ENCODE results near the gene RMDN2.
A peak's percentile ranks its signal among the peaks of the same experiment; 100 is the strongest.
"Not testable (repeated sequence)": the region's sequence is repeated elsewhere in the genome, so short reads cannot be mapped to it uniquely, and the experiment has no call there.

Gene RMDN2

GRCh38 chr2:37937568-37937967 lies 12.5 kb downstream of the RMDN2 start:
- DNase-seq = not testable (repeated sequence)

DNA sequence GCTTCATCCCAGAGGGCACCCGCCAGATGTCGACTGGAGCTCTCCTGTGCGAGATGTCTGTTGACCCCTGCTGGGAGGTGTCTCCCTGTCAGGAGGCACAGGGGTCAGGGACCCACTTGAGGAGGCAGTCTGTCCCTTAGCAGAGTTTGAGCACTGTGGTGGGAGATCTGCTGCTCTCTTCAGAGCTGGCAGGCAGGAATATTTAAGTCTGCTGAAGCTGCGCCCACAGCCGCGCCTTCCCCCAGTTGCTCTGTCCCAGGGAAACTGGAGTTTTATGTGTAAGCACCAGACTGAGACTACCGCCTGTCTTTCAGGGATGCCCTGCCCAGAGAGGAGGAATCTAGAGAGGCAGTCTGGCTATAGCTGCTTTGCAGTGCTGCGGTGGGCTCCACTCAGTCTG lies 16.2 kb downstream of the RMDN2 start:
- DNase-seq = not testable (repeated sequence)

DNA sequence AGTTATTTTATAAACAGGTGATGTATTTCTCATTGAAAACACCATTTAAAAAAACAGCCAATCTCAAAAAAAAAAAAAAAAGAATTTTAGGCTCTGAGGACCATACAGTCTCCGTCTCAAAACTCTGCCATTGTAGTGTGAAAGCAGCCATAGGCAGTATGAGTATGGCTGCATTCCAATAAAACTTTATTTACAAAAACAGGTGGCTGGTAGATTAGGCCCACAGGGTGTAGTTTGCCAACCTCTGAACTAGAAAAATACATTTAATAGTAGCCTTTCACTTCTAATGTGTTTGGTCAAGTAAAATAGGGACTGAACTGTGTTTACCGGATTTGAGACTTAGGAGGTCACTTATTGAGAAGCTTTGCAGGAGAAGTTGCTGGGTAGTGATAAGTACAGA lies 19.2 kb downstream of the RMDN2 start:
- no peak for DNase-seq

DNA sequence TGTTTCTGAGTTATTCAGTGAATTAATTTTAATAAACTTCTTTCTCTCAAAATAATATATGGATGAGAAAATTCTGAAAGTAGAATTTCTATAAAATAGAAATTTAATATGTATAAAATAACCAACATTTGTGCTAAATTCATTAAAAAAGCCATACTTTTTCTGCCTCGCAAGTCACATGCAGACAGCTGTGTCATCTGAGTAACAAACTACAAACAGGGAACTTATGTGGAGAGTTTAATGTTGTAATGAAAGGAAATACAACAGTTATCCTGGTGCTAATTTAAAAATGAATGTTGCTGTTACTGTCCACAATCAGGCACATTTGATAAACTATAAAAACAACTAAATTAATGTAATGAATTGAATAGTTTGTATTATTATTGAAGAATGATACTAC lies 22.2 kb downstream of the RMDN2 start:
- DNase-seq = no peak

DNA sequence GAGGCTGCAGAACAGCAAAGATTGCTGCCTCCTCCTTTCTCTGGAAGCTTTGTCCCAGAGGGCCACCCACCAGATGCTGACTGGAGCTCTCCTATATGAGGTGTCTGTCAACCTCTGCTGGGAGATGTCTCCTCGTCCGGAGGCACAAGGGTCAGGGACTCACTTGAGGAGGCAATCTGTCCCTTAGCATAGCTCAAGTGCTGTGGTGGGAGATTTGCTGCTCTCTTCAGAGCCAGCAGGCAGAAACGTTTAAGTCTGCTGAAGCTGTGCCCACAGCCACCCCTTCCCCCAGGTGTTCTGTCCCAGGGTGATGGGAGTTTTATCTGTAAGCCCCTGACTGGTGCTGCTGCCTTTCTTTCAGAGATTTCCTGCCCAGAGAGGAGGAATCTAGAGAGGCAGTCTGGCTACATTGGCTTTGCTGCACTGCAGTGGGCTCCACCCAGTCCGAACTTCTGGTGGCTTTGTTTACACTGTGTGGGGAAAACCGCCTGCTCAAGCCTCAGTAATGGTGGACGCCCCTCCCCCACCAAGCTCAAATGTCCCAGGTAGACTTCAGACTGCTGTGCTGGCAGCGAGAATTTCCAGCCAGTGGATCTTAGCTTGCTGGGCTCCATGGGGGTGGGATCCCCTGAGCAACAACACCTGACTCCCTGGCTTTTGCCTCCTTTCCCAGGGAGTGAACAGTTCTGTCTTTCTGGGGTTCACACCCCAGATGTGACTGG lies 37.1 kb downstream of the RMDN2 start:
- DNase-seq = peak in 2 of 3 experiments; percentile 20 to 51

GRCh38 chr2:37962740-37963121 lies 37.6 kb downstream of the RMDN2 start:
- not testable (repeated sequence) for DNase-seq

DNA sequence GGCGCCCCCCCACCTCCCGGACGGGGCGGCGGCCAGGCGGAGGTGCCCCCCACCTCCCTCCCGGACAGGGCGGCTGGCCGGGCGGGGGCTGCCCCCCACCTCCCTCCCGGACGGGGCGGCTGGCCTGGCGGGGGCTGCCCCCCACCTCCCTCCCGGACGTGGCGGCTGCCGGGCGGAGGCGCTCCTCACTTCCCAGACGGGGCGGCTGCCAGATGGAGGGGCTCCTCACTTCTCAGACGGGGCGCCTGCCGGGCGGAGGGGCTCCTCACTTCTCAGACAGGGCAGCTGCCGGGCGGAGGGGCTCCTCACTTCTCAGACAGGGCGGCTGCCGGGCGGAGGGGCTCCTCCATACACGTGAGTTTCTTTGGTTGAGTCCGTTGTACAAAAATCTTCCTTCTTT lies 38.8 kb downstream of the RMDN2 start:
- not testable (repeated sequence) for DNase-seq

GRCh38 chr2:37966326-37966725 lies 41.2 kb downstream of the RMDN2 start:
- no peak for DNase-seq

DNA sequence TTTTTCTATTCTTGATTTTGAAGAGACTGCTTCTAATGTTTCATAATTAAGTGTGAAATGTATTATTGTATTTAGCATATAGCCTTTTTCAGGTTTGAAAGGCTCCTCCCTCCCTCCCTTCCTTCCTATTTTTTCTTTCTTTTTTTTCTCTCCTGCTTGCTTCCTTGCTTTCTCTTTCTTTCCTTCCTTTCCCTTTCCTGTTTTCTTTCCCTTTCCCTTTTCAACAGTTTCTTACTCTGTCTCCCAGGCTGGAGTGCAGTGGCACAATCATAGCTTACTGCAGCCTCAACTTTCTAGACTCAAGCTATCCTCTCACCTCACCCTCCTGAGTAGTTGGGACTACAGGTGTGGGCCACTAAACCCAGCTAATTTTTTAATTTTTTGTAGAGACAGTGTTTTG lies 44.6 kb downstream of the RMDN2 start:
- no peak for DNase-seq

- DNase-seq = no peak
Observed at GRCh38 chr2:37971971-37972370, 46.9 kb downstream of the RMDN2 start.

DNA sequence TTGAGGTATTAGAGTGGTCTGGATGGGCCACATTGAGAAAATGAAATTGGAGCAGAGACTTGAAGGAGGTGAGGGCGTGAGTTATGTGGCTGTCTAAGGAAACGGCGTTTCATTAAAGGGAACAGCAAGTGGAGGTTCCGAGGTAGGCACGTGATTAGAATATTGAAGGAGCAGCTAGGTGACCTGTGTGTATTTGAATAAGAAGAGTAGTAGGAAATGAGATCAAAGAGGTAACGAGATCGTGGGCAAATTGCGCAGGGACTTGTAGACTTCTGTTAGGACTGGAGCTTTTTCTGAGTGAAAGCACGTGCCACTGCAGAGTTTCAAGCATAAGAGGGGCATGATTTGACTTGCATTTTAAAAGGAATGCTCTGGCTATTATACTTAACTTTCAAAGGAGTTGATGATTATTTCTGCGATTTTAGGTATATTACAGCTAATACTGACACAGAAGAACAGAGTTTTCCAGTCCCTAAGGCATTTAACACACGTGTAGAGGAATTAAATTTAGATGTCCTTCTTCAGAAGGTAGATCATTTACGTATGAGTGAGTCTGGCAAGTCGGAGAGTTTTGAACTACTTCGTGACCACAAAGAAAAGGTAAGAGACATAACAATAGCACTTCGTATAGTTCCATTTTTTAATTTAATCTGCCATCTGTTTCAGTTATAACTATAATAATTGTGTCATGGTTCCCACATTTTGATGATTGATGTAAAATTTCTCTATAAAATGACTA lies 48.7 kb downstream of the RMDN2 start:
- DNase-seq = no peak

DNA sequence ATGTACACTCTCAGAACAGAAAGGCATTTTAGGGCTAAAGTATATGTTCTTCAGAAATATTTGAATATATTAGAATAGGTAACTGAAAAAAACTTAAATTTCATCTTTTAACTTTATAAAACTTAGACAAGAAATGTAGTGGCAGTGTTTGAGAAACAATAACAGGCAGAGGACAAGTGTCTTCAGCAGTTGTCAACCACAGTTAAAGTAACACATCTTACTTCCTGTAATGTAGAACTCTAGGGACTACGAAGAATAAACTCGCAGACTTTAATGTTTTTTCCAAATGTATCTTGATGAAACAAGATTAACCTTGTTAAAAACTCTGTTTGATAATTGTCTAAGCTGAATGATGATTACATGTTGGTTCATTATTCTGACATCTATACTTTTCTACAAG lies 50.7 kb downstream of the RMDN2 start:
- DNase-seq = peak in 1 of 3 experiments; percentile 17

DNA sequence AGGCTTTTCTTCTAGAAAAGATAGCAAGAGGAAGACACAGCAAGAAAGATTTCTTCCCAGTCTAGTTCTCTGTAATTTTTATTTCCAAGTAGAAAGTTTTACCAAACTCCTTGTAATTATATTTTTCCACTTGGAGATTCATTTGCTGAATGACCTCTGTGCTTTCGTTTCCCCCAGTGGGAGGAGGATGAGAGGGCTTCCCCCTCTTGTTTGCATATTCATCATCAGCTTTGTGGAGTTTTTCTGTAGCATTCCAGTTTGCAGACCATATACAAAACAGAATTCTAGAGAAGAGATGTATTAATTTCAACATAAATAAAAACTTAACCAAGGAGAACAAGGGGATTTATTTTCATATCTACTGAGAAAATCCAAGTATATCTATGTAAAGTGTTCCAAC lies 51.3 kb downstream of the RMDN2 start:
- DNase-seq = peak in 1 of 3 experiments; percentile 29

GRCh38 chr2:37982147-37982582 lies 57.1 kb downstream of the RMDN2 start:
- peak; percentile 58 to 87 (median 86) for DNase-seq

GRCh38 chr2:37982847-37983246 lies 57.8 kb downstream of the RMDN2 start:
- DNase-seq = no peak

DNA sequence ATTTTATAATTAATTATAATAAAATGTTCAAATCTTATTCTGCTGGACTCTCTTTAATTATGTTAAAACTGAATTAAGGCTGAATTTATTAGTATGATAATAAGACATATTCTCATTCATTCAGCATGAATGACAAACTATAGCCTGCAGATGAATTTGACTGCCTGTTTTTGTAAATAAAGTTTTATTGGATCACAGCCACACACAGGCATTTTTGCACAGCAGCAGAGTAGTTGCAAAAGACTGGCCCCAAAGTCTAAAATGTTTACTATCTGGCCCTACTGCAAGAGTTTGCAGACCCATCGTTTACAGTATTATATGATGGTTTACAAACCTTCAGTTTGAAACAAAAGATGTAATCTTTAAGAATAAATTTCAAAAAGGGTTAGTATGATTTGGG lies 58.6 kb downstream of the RMDN2 start:
- no peak for DNase-seq

GRCh38 chr2:37984176-37984575 lies 59.1 kb downstream of the RMDN2 start:
- no peak for DNase-seq

DNA sequence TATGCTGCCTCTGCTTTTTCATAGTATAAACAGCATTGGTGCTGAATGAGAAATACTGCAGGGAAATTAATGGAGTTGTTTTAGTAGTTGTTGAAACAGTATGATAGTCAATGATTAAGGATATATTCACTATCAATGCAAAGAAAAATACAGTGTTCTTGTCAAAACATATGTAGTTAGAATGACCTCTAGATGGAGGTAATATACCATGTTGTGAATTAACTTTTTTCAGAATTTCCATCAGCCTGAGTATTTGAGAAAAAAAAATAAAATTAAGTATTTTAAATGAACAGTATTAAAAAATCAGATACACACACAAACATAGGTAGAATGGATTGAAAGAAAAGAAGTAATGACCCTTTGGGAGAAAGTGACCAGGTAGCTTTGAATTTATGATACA lies 59.5 kb downstream of the RMDN2 start:
- no peak for DNase-seq

GRCh38 chr2:37985333-37985732 lies 60.2 kb downstream of the RMDN2 start:
- no peak for DNase-seq

DNA sequence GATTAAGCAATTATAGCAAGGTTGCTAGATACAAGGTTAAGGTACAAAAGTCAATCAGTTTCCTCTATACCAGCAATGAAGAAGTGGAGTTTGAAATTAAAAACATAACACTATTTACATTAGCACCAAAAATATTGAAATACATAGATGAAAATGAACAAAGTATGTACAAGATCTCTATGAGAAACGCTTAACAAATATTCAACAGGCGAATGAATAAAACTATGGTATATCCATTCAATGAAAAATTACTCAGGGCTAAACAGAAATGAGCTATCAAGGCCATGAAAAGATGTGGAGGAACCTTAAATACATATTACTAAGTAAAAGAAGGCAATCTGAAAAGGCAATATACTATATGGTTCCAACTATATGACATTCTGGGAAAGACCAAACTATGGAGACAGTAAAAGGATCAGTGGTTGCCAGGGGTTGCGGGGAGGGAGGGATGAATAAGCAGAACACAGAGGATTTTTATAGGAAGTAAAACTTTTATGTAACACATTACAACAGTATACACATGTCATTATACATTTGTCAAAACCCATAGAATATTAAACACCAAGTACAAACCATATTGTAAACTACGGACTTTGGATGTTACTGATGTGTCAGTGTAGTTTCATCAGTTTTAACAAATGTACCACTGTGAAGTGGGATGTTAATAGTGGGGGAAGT lies 62.1 kb downstream of the RMDN2 start:
- DNase-seq = no peak

GRCh38 chr2:37992601-37993000 lies 67.5 kb downstream of the RMDN2 start:
- DNase-seq = no peak

DNA sequence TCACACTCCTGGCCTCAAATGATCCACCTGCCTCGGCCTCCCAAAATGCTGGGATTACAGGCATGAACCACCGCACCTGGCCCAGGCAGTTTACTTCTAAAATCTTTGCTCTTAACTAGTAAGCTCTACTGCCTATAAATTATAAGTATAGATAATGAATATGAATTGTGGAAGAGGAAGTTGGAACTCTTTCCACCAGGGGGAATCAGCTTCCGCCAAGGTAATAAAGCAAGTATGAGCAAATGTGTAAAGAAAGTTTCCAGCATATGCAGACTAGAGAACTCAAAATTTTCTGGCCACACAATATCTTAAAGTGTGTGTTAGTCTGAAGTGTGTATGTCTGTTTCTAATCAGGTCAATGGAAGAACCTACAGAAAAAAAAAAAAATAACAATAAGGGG lies 68.1 kb downstream of the RMDN2 start:
- DNase-seq = no peak

- no peak for DNase-seq
Observed at GRCh38 chr2:37997629-37998028, 72.5 kb downstream of the RMDN2 start.

Measured in NCI-H1417 (cell line).